Dendritic cell treated with granulocyte-macrophage colony-stimulating factor and Interleukin-4, amounts not matched to agents 40 ng/mL and 50 ng/mL, for 4 days (primary cell): ENCODE measurements around the gene PLXNA2.

Experiments used
- H3K27ac Mint-ChIP-seq: one replicate; pipeline ENCODE4 v1.8.0; 2022; ENCODE audit warnings: mild to moderate bottlenecking, mixed read lengths
- H3K27me3 Mint-ChIP-seq: one replicate; pipeline ENCODE4 v1.8.0; 2022; ENCODE audit warnings: mild to moderate bottlenecking, mixed read lengths
- H3K36me3 Mint-ChIP-seq: one replicate; pipeline ENCODE4 v1.8.0; 2022; ENCODE audit warnings: low read depth, mixed read lengths
- H3K4me1 Mint-ChIP-seq: one replicate; pipeline ENCODE4 v1.8.0; 2022; ENCODE audit warnings: low read depth, mixed read lengths
- H3K4me3 Mint-ChIP-seq: one replicate; pipeline ENCODE4 v1.8.0; 2022; ENCODE audit warnings: mild to moderate bottlenecking, moderate library complexity, mixed read lengths
- H3K9me3 Mint-ChIP-seq: one replicate; pipeline ENCODE4 v1.8.0; 2022; ENCODE audit warnings: mixed read lengths
- intact Hi-C: fragments of 100-400 bp; cut with micrococcal nuclease; formaldehyde crosslinking; loops from one replicate; pipeline ENCODE4 v1.15.0; 2022

PLXNA2 gene

DNA sequence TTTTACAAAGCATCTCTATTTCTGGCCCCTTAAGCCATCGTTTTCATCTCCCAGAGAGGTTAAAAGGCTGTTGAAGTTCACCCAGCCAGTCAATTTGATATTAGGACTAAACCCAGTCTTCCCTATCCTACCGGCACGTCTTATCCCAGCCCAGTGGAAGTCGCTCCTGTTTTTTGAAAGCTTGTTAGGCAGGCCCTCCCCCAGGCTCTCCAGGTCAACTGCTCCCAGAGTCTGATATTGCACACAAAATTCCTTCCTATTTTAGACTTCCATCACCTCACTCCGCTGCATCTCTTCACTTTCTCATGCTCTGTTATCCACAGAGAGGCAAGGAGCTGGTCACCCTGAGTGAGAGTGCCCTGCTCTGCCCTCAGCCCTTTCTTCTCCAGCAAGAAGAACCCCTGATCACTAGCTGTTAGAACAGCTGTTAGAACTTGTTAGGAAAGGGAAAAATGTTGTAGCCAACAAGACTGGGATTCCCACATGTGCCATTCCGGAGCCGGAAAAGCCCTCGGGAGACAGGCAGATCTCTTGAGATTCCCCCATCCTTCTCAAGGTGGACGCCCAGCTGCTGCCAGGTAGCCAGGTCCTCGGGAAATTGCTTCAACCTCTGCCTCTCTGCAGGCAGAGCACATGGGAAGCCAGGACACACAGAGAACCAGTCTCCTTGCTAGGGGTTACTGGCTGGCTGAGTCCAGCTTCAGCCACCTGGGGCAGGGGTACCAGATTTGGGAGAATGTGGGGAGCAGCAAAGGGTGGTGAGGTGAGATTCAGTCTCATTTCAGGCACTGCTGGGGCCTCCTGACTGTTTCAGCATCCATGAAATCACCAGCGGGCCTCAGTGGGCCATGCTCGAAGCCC lies 25.7 kb downstream of the PLXNA2 start:
- Mint-ChIP-seq H3K36me3 (peaks cover 16% of the 10 kb centered on the region), H3K27ac (peak overlapping the region; percentile 54), H3K9me3 (no peaks in the 10 kb centered on the region), H3K4me3 (no peak overlapping the region), H3K4me1 (peaks cover 77% of the 10 kb centered on the region), H3K27me3 (peaks cover 32% of the 10 kb centered on the region)
- intact Hi-C loops, result no loop called here

DNA sequence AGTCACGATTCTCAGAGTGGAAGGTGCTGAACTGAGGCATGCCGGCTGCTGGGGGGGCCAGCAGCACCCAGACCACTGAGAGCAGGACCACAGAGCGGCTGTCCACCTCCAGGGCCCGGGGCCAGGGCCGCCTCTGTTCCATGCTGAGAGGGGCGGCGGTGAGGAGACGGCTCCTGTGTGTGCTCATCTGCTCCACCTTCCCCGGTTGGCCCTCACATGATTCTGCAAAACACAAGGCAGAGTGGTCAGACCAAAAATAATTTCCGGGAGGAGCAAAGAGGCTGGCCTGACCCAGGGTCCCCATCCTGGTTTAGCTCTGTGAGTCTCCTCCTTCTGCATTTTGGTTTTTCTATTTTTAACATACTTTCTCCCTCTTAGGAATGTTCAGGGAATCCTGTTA lies 26.4 kb downstream of the PLXNA2 start:
- no peak overlapping the region for H3K27ac Mint-ChIP-seq
- no peak overlapping the region for H3K4me3 Mint-ChIP-seq

DNA sequence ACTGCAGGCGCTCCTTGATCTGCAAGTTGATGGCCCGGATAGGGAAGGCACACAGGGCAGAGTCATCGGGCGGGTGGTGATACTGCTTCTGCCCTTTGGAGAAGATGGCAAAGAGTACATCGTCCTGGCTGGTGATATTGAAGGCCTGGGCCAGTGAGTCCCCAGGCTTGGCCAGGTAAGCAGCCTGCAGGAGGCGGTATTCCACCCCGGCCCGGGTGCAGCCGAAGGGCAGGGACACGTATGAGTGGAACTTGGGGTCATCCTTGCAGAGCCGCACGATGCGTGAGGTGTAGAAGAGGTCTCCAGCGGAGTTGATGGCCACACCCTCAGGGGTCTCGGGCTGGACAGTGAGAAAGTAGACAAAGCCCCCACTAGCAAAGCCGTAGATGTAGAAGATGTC lies 27.4 kb downstream of the PLXNA2 start:
- Mint-ChIP-seq H3K36me3 (peaks cover 16% of the 10 kb centered on the region), H3K9me3 (no peaks in the 10 kb centered on the region), H3K4me3 (no peak overlapping the region), H3K27me3 (peaks cover 23% of the 10 kb centered on the region), H3K4me1 (peaks cover 77% of the 10 kb centered on the region), H3K27ac (peak overlapping the region; percentile 55)
- intact Hi-C loops, result no loop called here

More for the DNA sequence above, 26.4 kb downstream of the PLXNA2 start:
- intact Hi-C loops, result no loop called here
- peaks cover 75% of the 10 kb centered on the region for H3K4me1 Mint-ChIP-seq
- peaks cover 31% of the 10 kb centered on the region for H3K27me3 Mint-ChIP-seq
- H3K9me3 Mint-ChIP-seq, result no peaks in the 10 kb centered on the region
- peaks cover 16% of the 10 kb centered on the region for H3K36me3 Mint-ChIP-seq

DNA sequence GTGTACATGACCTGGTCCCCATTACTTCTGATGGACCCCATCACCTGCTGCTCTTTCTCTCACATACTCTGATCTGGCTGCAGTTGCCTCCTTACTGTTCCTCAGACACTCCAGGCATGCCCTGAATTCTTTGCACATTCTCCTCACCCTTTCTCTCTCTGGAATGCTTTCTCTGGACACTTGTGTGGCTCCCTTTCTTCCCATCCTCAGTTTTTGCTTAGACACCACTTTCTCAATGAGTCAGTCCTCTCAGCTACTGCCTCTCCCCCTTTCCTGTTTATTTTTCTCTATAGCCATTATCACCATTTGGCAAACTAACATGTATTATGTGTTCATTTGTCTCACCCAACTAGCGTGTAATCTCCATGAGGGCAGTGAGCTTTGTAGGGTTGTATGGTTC lies 28.1 kb downstream of the PLXNA2 start:
- Mint-ChIP-seq H3K4me1 (peaks cover 82% of the 10 kb centered on the region), H3K27ac (no peak overlapping the region), H3K4me3 (no peak overlapping the region), H3K27me3 (peaks cover 25% of the 10 kb centered on the region), H3K9me3 (no peaks in the 10 kb centered on the region), H3K36me3 (peaks cover 16% of the 10 kb centered on the region)
- intact Hi-C loops, result no loop called here

DNA sequence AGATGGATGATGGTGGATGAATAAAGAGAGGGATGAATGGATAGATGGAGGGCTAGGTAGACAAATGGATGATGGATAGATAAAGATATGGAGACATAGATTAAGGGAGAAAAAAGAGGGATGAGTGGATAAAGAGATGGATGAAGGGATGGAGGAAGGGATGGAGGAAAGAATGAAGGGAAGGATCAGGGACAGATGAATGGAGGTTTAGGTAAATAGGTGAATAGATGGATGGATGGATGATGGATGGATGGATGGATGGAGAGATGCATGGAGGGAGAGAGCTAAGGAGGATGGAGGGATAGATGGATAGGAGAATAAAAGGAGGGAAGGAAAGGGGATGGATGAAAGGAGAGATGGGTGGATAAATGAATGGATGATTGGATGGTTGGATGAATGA lies 28.8 kb downstream of the PLXNA2 start:
- no peak overlapping the region for H3K27ac Mint-ChIP-seq
- no peaks in the 10 kb centered on the region for H3K9me3 Mint-ChIP-seq
- intact Hi-C loops, result no loop called here
- peaks cover 22% of the 10 kb centered on the region for H3K27me3 Mint-ChIP-seq
- H3K36me3 Mint-ChIP-seq, result peaks cover 16% of the 10 kb centered on the region
- H3K4me3 Mint-ChIP-seq, result no peak overlapping the region
- peaks cover 75% of the 10 kb centered on the region for H3K4me1 Mint-ChIP-seq

DNA sequence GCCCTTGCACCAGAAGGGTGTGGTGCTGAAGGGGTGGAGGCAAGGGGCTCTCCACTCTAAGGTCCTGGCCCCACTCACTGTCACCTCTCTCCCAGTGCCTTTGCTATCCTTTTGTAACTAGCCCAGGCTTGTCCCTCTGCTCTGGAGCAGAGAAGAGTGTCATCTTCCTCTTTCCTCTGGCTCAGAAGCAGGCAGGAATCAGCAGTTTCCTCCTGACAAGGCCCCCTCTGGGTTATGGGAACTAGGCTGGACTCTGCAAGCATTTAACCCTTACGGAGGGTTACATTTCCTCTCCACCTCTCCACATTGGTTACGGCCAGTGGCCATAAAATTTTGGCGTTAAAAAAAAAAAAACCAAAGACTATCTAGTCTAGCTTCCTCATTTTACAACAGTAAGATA lies 30.4 kb downstream of the PLXNA2 start:
- Mint-ChIP-seq H3K27me3 (peaks cover 21% of the 10 kb centered on the region), H3K9me3 (no peaks in the 10 kb centered on the region), H3K27ac (peak overlapping the region; percentile 60), H3K4me1 (peaks cover 60% of the 10 kb centered on the region), H3K36me3 (peaks cover 16% of the 10 kb centered on the region), H3K4me3 (peak overlapping the region; percentile 51)
- intact Hi-C loops, result no loop called here

DNA sequence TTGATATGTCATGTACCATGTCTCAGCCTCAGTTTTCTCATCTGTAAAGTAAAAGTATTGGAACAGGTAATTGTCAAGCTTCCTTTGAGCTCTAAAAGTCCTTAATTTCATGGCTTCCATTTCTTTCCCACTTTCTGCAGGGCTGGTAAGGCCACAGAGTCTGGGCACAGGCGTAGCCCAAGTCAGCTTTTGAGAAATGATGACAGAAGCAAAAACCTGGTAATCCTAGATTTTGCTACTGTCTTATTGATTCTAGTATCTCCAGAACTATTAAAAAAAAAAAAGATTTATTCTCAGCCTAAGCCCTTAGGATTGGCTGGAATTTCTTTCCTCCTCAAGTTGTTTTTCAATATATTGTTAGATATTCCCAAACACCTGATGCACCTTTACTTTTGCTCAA lies 31.3 kb downstream of the PLXNA2 start:
- intact Hi-C loops, result no loop called here
- Mint-ChIP-seq H3K4me1 (peaks cover 60% of the 10 kb centered on the region), H3K27ac (no peak overlapping the region), H3K4me3 (no peak overlapping the region), H3K36me3 (peaks cover 16% of the 10 kb centered on the region), H3K9me3 (no peaks in the 10 kb centered on the region), H3K27me3 (peaks cover 16% of the 10 kb centered on the region)

DNA sequence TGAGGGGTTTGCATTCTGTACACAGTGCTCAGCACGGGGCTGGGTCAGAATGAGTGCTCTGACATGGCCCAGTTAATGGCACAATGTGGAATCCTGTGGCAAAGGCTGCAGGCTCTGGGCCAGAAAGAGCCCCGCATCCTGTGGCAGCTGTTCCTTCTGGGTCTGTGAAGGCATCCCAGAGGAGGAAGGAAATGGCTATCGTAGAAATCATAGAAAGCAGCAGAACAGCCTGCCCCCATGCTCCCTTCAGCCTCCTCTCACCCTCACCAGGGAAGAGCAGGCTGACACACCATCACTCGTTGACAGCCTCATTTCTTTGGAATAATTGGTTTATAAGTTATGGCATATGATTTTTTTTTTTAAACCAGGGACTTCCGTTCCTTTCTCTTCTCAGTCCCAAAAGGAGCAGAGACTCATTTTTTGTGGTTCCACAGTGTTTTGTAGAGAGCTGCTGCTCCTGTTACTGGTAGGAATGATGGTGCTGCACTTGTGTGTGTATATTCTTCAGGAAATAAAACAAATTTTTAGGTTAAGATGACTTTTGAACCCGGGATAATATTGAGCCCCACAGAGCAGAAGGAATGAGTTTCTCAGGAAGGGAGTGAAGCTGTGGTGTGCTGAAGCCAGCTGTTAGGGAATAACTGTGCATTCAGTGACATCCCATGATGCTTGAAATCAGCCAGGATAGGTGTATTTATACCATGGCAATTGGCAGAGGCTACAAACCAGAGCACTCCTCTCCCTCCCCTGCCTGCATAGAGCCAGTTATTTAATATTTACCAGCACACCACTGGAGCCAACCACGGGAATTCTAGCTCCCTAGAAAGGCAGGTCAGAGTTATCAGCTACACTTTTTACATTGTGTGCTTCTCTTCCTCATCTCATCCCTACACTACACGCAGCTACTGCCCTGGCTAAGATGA lies 32.0 kb downstream of the PLXNA2 start:
- Mint-ChIP-seq H3K4me1 (peaks cover 67% of the 10 kb centered on the region), H3K4me3 (no peak overlapping the region), H3K9me3 (no peaks in the 10 kb centered on the region), H3K36me3 (peaks cover 14% of the 10 kb centered on the region), H3K27me3 (peaks cover 16% of the 10 kb centered on the region), H3K27ac (no peak overlapping the region)
- intact Hi-C loops, result no loop called here

DNA sequence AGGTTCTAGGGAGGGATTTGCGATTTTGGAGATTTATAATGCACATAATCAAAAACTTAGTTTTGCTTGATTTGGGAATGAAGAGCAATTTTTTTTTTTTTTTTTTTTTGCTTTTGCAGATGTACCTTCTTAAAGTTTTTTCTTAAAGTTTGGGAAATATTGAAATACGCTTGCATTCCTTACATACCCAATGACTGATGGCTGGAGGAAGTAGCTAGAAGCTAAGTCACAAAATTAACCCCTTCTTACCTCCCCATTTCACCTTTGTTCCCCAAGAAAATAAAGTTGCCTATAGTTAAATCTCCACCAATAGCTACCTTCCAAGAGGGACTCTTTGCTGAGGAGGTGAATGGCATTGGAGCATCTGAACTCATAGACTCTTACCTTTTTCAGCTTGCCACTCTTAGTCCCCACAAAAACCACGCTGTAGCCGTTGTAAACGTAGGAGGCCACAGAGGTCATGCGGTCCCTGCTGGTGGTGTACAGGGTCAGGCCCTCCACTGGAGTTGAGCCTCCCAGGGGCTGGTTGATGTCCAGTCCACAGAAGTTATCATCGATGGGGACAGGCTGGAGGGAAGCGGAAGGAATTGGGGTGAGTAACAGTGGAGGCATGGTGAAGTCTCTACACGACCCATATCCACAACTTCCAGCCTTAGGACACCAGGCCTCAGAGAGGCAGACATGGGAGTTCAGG lies 34.1 kb downstream of the PLXNA2 start:
- Mint-ChIP-seq H3K27ac (no peak overlapping the region), H3K27me3 (peaks cover 7% of the 10 kb centered on the region), H3K4me1 (peaks cover 52% of the 10 kb centered on the region)

DNA sequence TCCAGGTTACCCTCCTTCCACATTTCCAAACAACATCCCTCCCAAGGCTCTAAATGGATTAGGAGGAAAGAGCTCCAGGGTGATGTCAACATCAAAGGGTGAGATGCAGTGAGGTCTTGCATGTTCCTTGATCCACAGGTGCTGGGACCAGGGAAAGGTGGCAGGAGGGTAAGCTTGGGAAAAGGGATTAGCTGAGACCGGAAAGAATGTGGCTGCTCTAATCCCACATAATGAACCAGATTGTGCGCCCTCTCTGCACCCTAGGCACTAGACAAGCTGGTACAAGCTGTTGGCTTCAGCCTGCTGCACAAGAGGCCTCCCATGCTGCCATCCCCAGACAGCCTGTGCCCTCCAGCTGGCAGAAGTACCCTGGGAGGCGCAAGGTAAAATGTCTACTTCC lies 34.9 kb downstream of the PLXNA2 start:
- peaks cover 46% of the 10 kb centered on the region for H3K4me1 Mint-ChIP-seq
- H3K27me3 Mint-ChIP-seq, result peaks cover 7% of the 10 kb centered on the region

More for the DNA sequence above, 34.1 kb downstream of the PLXNA2 start:
- intact Hi-C loops, result no loop called here
- Mint-ChIP-seq H3K9me3 (no peaks in the 10 kb centered on the region), H3K4me3 (no peak overlapping the region), H3K36me3 (peaks cover under 1% of the 10 kb centered on the region)

DNA sequence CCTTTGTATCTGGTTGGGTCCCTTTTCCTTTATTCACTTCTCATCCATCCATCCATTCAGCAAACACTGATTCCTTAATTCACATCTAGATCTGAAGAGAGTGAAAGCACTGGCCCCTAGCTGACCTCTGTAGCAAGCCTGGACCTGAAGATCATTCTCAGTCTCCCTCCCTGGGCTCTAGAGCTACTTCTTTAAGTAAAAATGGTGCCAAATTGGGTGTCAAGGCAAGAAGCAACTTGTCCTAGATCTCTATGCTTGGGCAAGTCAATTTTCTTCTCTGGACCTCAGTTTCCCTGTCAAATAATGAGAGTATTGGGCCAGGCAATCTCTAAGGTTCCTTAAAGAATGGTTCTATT lies 36.1 kb downstream of the PLXNA2 start:
- Mint-ChIP-seq H3K27ac (no peak overlapping the region), H3K9me3 (no peaks in the 10 kb centered on the region), H3K4me1 (peaks cover 35% of the 10 kb centered on the region), H3K27me3 (peaks cover 9% of the 10 kb centered on the region), H3K4me3 (no peak overlapping the region), H3K36me3 (no peaks in the 10 kb centered on the region)
- intact Hi-C loops, result no loop called here

More for the DNA sequence above, 34.9 kb downstream of the PLXNA2 start:
- Mint-ChIP-seq H3K4me3 (no peak overlapping the region), H3K36me3 (no peaks in the 10 kb centered on the region), H3K27ac (no peak overlapping the region), H3K9me3 (no peaks in the 10 kb centered on the region)
- intact Hi-C loops, result no loop called here

DNA sequence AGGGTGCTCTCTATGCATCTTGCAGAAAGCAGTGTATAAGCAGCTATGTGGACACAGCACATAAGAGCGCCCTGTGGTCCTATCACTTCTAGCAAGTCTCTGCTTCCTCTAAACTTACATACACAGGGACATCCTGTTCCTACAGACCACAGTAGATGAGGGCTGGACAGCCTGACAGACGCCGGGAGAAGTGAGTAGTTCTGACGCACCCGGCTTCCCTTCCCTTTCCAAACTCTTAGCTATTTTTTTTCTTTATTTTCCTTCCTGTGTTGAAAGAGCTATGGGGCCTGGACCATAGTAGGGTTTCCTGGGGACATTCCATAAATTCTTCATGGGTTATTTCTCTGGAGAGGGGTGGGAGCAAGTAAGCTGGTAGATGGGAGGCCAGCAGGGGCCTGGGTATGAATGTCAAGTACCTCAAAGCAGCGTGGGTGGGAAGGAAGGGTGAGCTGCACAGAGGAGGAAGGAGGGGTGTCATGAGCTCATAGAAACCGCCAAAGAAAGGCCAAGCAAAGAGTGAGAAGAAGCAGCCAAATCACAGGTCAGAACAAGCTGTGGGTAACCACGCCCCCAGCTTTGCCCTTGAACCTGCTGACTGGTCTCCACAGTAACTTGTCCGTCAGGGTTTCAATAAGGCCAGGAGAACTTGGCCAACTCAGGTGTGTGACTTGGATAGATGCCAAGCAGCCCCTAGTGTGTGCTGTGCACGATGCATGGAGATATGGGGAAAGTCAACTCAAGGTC lies 36.6 kb downstream of the PLXNA2 start:
- intact Hi-C loops, result no loop called here
- no peak overlapping the region for H3K4me3 Mint-ChIP-seq
- H3K9me3 Mint-ChIP-seq, result no peaks in the 10 kb centered on the region
- H3K36me3 Mint-ChIP-seq, result no peaks in the 10 kb centered on the region
- peaks cover 31% of the 10 kb centered on the region for H3K4me1 Mint-ChIP-seq
- peak overlapping the region; percentile 18 for H3K27ac Mint-ChIP-seq
- peaks cover 9% of the 10 kb centered on the region for H3K27me3 Mint-ChIP-seq

DNA sequence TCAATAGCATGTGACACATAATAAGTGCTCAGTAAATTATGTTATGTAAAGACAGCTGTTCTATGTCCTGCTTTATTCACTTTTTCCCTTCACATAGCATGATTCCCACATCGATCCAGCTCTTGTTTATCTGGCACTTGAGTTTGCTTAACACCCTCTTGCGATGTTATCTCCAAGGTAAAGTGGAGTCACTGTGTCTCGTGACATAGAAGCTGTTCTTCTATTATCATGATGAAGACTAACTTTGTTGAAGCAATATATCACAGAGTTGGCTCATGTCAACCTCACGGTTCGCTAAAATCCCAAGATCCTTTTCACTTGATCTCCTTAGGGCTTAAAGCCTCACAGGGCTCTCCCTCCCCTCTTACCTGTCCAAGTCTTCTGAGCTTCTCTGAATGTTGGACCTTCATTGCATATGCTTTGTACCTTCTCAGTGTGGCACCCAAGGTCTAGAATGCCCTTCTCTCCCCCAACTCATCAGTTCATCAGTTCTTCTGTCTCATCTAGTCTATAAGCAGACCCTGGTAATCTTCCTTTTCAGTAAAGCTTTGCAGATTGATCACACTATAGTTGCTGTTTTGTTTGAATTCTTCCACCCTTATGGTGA lies 38.0 kb downstream of the PLXNA2 start:
- H3K27me3 Mint-ChIP-seq, result peaks cover 8% of the 10 kb centered on the region
- intact Hi-C loops, result no loop called here
- no peaks in the 10 kb centered on the region for H3K36me3 Mint-ChIP-seq
- no peak overlapping the region for H3K27ac Mint-ChIP-seq
- H3K4me3 Mint-ChIP-seq, result no peak overlapping the region
- no peaks in the 10 kb centered on the region for H3K9me3 Mint-ChIP-seq
- H3K4me1 Mint-ChIP-seq, result peaks cover 18% of the 10 kb centered on the region
